KOPT-K1 (cell line): Measurements from ENCODE around the gene PLP2.
"Not testable (repeated sequence)": the region's sequence is repeated elsewhere in the genome, so short reads cannot be mapped to it uniquely, and the experiment has no call there.

ENCODE experiments used
- H3K27ac ChIP-seq: fragments of 200-600 bp; sonication (generic); 2 replicates; pipeline ENCODE4 v1.5.1; 2016; ENCODE audit warnings: antibody characterized with exemption, mild to moderate bottlenecking, low read depth, low read length; ENCODE audit not compliant: poor library complexity, severe bottlenecking
- H3K36me3 ChIP-seq: fragments of 200-600 bp; sonication (generic); 2 replicates; pipeline ENCODE4 v1.5.1; 2017; ENCODE audit warnings: antibody characterized with exemption, mild to moderate bottlenecking, low read length, moderate library complexity; ENCODE audit not compliant: insufficient read depth
- H3K9me3 ChIP-seq: fragments of 200-600 bp; sonication (generic); 2 replicates; pipeline ENCODE4 v1.5.1; 2017; ENCODE audit warnings: antibody characterized with exemption, low read length, mild to moderate bottlenecking; ENCODE audit not compliant: insufficient read depth, poor library complexity, severe bottlenecking

PLP2 gene

GRCh38 chrX:49171752-49172279 lies at the start of gene PLP2:
PLP2 (plus strand) TSS chrX:49171898; CDS start chrX:49172001, 103 bp downstream.
- H3K9me3 ChIP-seq, result no peaks in the 10 kb centered on the region
- H3K36me3 ChIP-seq, result peaks cover 38% of the 10 kb centered on the region
- H3K27ac ChIP-seq, result peak within 1 kb of the TSS; percentile 85

- H3K27ac ChIP-seq, result peak overlapping the region; percentile 70
- H3K36me3 ChIP-seq, result peaks cover 25% of the 10 kb centered on the region; the same call in 1 of the 2 replicates
- no peaks in the 10 kb centered on the region for H3K9me3 ChIP-seq
Measured at GRCh38 chrX:49122499-49122898, 49.2 kb upstream of the PLP2 start.

- H3K27ac ChIP-seq, H3K9me3 ChIP-seq, H3K36me3 ChIP-seq: not testable (repeated sequence)
Measured at GRCh38 chrX:49127742-49128258, 43.9 kb upstream of the PLP2 start.

- H3K27ac ChIP-seq, result no peak overlapping the region
- no peaks in the 10 kb centered on the region for H3K36me3 ChIP-seq
- H3K9me3 ChIP-seq, result no peaks in the 10 kb centered on the region
Measured at GRCh38 chrX:49129427-49129826, 42.3 kb upstream of the PLP2 start.

- H3K27ac ChIP-seq, H3K36me3 ChIP-seq, H3K9me3 ChIP-seq: not testable (repeated sequence)
Measured at GRCh38 chrX:49132275-49132674, 39.4 kb upstream of the PLP2 start.

- Histone ChIP-seq H3K27ac (no peak overlapping the region), H3K9me3 (peaks cover 1% of the 10 kb centered on the region), H3K36me3 (no peaks in the 10 kb centered on the region)
Measured at GRCh38 chrX:49133759-49134158, 37.9 kb upstream of the PLP2 start.

GRCh38 chrX:49137492-49137891 lies 34.2 kb upstream of the PLP2 start:
- no peak overlapping the region for H3K27ac ChIP-seq
- no peaks in the 10 kb centered on the region for H3K36me3 ChIP-seq
- peaks cover 24% of the 10 kb centered on the region for H3K9me3 ChIP-seq

GRCh38 chrX:49139713-49140112 lies 32.0 kb upstream of the PLP2 start:
- Histone ChIP-seq H3K27ac (no peak overlapping the region), H3K36me3 (no peaks in the 10 kb centered on the region), H3K9me3 (peaks cover 24% of the 10 kb centered on the region)

GRCh38 chrX:49142264-49142663 lies 29.4 kb upstream of the PLP2 start:
- not testable (repeated sequence) for H3K27ac ChIP-seq, H3K36me3 ChIP-seq
- H3K9me3 ChIP-seq, result peaks cover 24% of the 10 kb centered on the region

- not testable (repeated sequence) for H3K36me3 ChIP-seq, H3K27ac ChIP-seq
- peaks cover 24% of the 10 kb centered on the region for H3K9me3 ChIP-seq
Measured at GRCh38 chrX:49143154-49143553, 28.5 kb upstream of the PLP2 start.

- H3K36me3 ChIP-seq, result no peaks in the 10 kb centered on the region
- no peaks in the 10 kb centered on the region for H3K9me3 ChIP-seq
- no peak overlapping the region for H3K27ac ChIP-seq
Measured at GRCh38 chrX:49147282-49147681, 24.4 kb upstream of the PLP2 start.

- H3K27ac ChIP-seq, result no peak overlapping the region
- H3K9me3 ChIP-seq, result no peaks in the 10 kb centered on the region
- no peaks in the 10 kb centered on the region for H3K36me3 ChIP-seq
Measured at GRCh38 chrX:49147936-49148335, 23.8 kb upstream of the PLP2 start.

GRCh38 chrX:49148390-49149100 lies 23.2 kb upstream of the PLP2 start:
- not testable (repeated sequence) for H3K27ac ChIP-seq, H3K36me3 ChIP-seq, H3K9me3 ChIP-seq

GRCh38 chrX:49149291-49149690 lies 22.4 kb upstream of the PLP2 start:
- H3K36me3 ChIP-seq, H3K9me3 ChIP-seq, H3K27ac ChIP-seq: not testable (repeated sequence)

GRCh38 chrX:49153467-49153866 lies 18.2 kb upstream of the PLP2 start:
- Histone ChIP-seq H3K36me3 (no peaks in the 10 kb centered on the region), H3K9me3 (no peaks in the 10 kb centered on the region), H3K27ac (no peak overlapping the region)
